HepG2 (cell line): ENCODE results near the gene HYOU1. TPM values are rescaled to one million over a fixed set of nuclear protein-coding genes. Genes with fewer than 3 reads are reported as not detected.

Experiments
- GRHL1 ChIP-seq: sonication (generic); formaldehyde crosslinking; conservative IDR thresholded peaks from 2 replicates; pipeline ENCODE4 v1.8.0; 2022; ENCODE audit warnings: missing genetic modification reagents
- KAT8 ChIP-seq: IDR thresholded peaks from 2 replicates; pipeline ENCODE4 v1.6.1; 2016; ENCODE audit warnings: missing genetic modification reagents, missing compliant biosample characterization
- KDM1A ChIP-seq: IDR thresholded peaks from 2 replicates; pipeline ENCODE4 v1.6.1; 2016; ENCODE audit warnings: missing compliant biosample characterization
- MIXL1 ChIP-seq: IDR thresholded peaks from 2 replicates; pipeline ENCODE4 v1.6.1; 2016
- NCOA2 ChIP-seq: sonication (generic); formaldehyde crosslinking; IDR thresholded peaks from 2 replicates; pipeline ENCODE4 v1.8.0; 2022; ENCODE audit warnings: inconsistent platforms
- NR0B2 ChIP-seq: sonication (generic); formaldehyde crosslinking; IDR thresholded peaks from 2 replicates; pipeline ENCODE4 v1.4.0; 2020; ENCODE audit warnings: mild to moderate bottlenecking, missing genetic modification reagents
- PATZ1 ChIP-seq: sonication (generic); formaldehyde crosslinking; IDR thresholded peaks from 2 replicates; pipeline ENCODE4 v1.4.0; 2020; ENCODE audit warnings: missing genetic modification reagents
- PBX2 ChIP-seq: IDR thresholded peaks from 2 replicates; pipeline ENCODE4 v1.6.1; 2016; ENCODE audit warnings: control low read depth
- PHF8 ChIP-seq: sonication (generic); formaldehyde crosslinking; IDR thresholded peaks from 2 replicates; pipeline ENCODE4 v1.5.0; 2020; ENCODE audit warnings: missing genetic modification reagents
- RARA ChIP-seq: IDR thresholded peaks from 2 replicates; pipeline ENCODE4 v1.6.1; 2016; ENCODE audit warnings: missing genetic modification reagents, missing compliant biosample characterization
- REPIN1 ChIP-seq: sonication (generic); formaldehyde crosslinking; IDR thresholded peaks from 2 replicates; pipeline ENCODE4 v1.8.0; 2022; ENCODE audit warnings: missing genetic modification reagents, low read depth, mild to moderate bottlenecking, borderline replicate concordance
- SRSF4 ChIP-seq: fragments of 200-400 bp; formaldehyde crosslinking; IDR thresholded peaks from one replicate; pipeline ENCODE4 v1.6.1; 2018; ENCODE audit warnings: mild to moderate bottlenecking, low read depth, low read length, moderate library complexity; ENCODE audit not compliant: poor library complexity, severe bottlenecking
- U2AF1 ChIP-seq: fragments of 200-400 bp; formaldehyde crosslinking; optimal IDR thresholded peaks from 2 replicates; pipeline ENCODE3; 2017; ENCODE audit warnings: mild to moderate bottlenecking, low read depth, low read length
- ZBTB4 ChIP-seq: sonication (generic); formaldehyde crosslinking; IDR thresholded peaks from 2 replicates; pipeline ENCODE4 v1.4.0; 2020; ENCODE audit warnings: missing genetic modification reagents, mild to moderate bottlenecking, borderline replicate concordance
- ZKSCAN5 ChIP-seq: sonication (generic); formaldehyde crosslinking; IDR thresholded peaks from 2 replicates; pipeline ENCODE4 v1.5.1; 2020; ENCODE audit warnings: mild to moderate bottlenecking, missing genetic modification reagents
- ZNF280B ChIP-seq: sonication (generic); formaldehyde crosslinking; IDR thresholded peaks from 2 replicates; pipeline ENCODE4 v1.5.0; 2020; ENCODE audit warnings: missing genetic modification reagents, mild to moderate bottlenecking, borderline replicate concordance
- ZNF547 ChIP-seq: sonication (generic); formaldehyde crosslinking; IDR thresholded peaks from 2 replicates; pipeline ENCODE4 v1.5.1; 2020; ENCODE audit warnings: mild to moderate bottlenecking, missing genetic modification reagents
- ZSCAN21 ChIP-seq: sonication (generic); formaldehyde crosslinking; IDR thresholded peaks from 2 replicates; pipeline ENCODE4 v1.8.0; 2022; ENCODE audit warnings: mild to moderate bottlenecking, missing genetic modification reagents, moderate library complexity, borderline replicate concordance
- polyA plus RNA-seq, 8 experiments: library from polyadenylated mRNA; depleted of rRNA in 3 of 8; stranded (reverse) in 7 of 8; unstranded in 1 of 8; fragments of >200 nt; fragmentation: Illumina TruSeq in 4 of 8; extraction: Trizol in 4 of 8; gene quantifications; 2 replicates each; pipeline versions ENCODE4 v1.2.1 to v1.2.3, GENCODE V29; 2011 to 2016; ENCODE audit warnings: low read depth in 4 of 8, missing spikeins in 1 of 8, mixed read lengths in 1 of 8; ENCODE audit not compliant: insufficient read depth in 1 of 8
- total RNA-seq, 5 experiments: library from RNA; depleted of rRNA; stranded (reverse); fragments of >200 nt; fragmentation: Illumina TruSeq; extraction: Trizol; gene quantifications; 2 replicates each; pipeline ENCODE4 v1.2.3, GENCODE V29; 2016; ENCODE audit warnings: low read depth in 1 of 5

HYOU1 gene
- total and polyA plus RNA-seq, 2 of the 13 experiments (the other 11 are each of a cell fraction or from before 2014, with no cell fraction given), result 127 to 155 TPM

GRCh38 chr11:119095066-119095880, 38.3 kb upstream of the HYOU1 start (continued):
- TF ChIP-seq KDM1A (CRISPR knock-in tag), result no peak
- TF ChIP-seq SRSF4, result peak; percentile 74
- TF ChIP-seq NR0B2, result peak; percentile 89
- peak; percentile 91 for TF ChIP-seq REPIN1 (CRISPR knock-in tag)
- peak; percentile 86 for TF ChIP-seq ZNF547 (CRISPR knock-in tag)
- TF ChIP-seq GRHL1 (CRISPR knock-in tag), result no peak
- TF ChIP-seq ZNF280B (CRISPR knock-in tag), result peak; percentile 84
- 0 out of 2 replicates have a peak, but pooled peaks have one; percentile 13 for TF ChIP-seq RARA (CRISPR knock-in tag)
- TF ChIP-seq PATZ1 (CRISPR knock-in tag), result no peak
- TF ChIP-seq ZBTB4 (CRISPR knock-in tag), result peak; percentile 83; the same call in 1 of the 2 replicates
- TF ChIP-seq PBX2 (CRISPR knock-in tag), result peak; percentile 48
- TF ChIP-seq U2AF1, result peak; percentile 47
- peak; percentile 84 for TF ChIP-seq PHF8 (CRISPR knock-in tag)
- TF ChIP-seq KAT8, result peak; percentile 65; the same call in 1 of the 2 replicates
- TF ChIP-seq NCOA2 (CRISPR knock-in tag), result peak; percentile 34; the same call in 1 of the 2 replicates
- no peak for TF ChIP-seq MIXL1 (CRISPR knock-in tag)
- peak; percentile 97 for TF ChIP-seq ZSCAN21 (CRISPR knock-in tag)
- TF ChIP-seq ZKSCAN5 (CRISPR knock-in tag), result no peak
